AG04450 (cell line): ENCODE data around the gene VAV3. TPM values are rescaled to one million over a fixed set of nuclear protein-coding genes. Genes with fewer than 3 reads are reported as not detected.

Source experiments
- CTCF ChIA-PET: fragments of 300-600, 350-600 bp; formaldehyde crosslinking; extraction: SDS; loops from one replicate; lab custom pipeline; 2022; ENCODE audit warnings: antibody characterized with exemption, inconsistent platforms; lab: Charles Lee
- POLR2A ChIA-PET: fragments of 350-600 bp; formaldehyde crosslinking; extraction: SDS; loops from one replicate; lab custom pipeline; 2021; ENCODE audit warnings: antibody characterized with exemption, inconsistent platforms; lab: Yijun Ruan, JAX
- DNase-seq: peaks from one replicate; pipeline ENCODE4 v3.0.0-alpha.2; 2011; ENCODE audit warnings: low read depth, low spot score
- H3K27ac ChIP-seq: one replicate; pipeline ENCODE4 v1.5.1; 2012; ENCODE audit warnings: low read depth, low read length, control low read depth
- H3K27me3 ChIP-seq: one replicate; pipeline ENCODE4 v1.6.0; 2012; ENCODE audit warnings: low read length; ENCODE audit not compliant: control insufficient read depth, insufficient read depth
- H3K4me3 ChIP-seq: 2 replicates; pipeline ENCODE4 v1.5.1; 2011; ENCODE audit warnings: mild to moderate bottlenecking, low read depth, low read length, control low read depth
- H3K9me3 ChIP-seq: 2 replicates; pipeline ENCODE4 v1.5.1; 2012; ENCODE audit warnings: low read length; ENCODE audit not compliant: control insufficient read depth, insufficient read depth
- CTCF ChIP-seq: IDR thresholded peaks from 2 replicates; pipeline ENCODE4 v1.5.1; 2011; ENCODE audit warnings: low read depth, low read length, control low read depth, inconsistent platforms
- polyA plus RNA-seq: library from polyadenylated mRNA; depleted of rRNA; stranded (reverse); fragments of >200 nt; gene quantifications from 2 replicates; pipeline ENCODE4 v1.2.3, GENCODE V29; 2011

VAV3 gene
- polyA plus RNA-seq, 1 experiment = 0.02 TPM

GRCh38 chr1:107870696-107871095 is 94.3 kb downstream of the VAV3 start:
- ChIA-PET CTCF (no interaction called here), POLR2A (no interaction called here)
- H3K27ac ChIP-seq = no peak overlapping the region
- no peaks in the 10 kb centered on the region for H3K27me3 ChIP-seq
- no peaks in the 10 kb centered on the region for H3K9me3 ChIP-seq
- H3K4me3 ChIP-seq = no peak overlapping the region
- no peak for DNase-seq
- no peak for TF ChIP-seq CTCF

DNA sequence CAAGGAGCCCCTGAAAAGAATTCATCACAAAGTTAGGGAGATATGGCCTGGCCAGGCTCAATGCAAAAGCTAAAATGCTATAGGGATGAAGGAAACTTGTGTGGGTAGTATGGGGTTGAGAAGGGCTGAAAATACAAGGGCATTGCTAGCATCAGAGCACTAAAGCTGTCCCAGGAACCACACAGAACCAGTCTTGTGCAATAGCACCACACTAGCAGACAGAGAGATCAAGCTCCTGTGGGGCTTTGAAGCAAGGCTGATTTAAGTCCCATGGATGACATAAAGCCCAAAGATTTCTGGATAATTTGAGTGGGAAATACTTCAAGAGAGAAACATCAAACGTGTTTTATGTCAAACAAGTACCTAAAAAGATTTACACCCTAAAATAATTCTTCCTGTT is 97.1 kb downstream of the VAV3 start:
- DNase-seq = no peak
- Histone ChIP-seq H3K4me3 (no peak overlapping the region), H3K27ac (no peak overlapping the region), H3K9me3 (no peaks in the 10 kb centered on the region), H3K27me3 (no peaks in the 10 kb centered on the region)
- CTCF ChIA-PET = no interaction called here
- POLR2A ChIA-PET = no interaction called here
- TF ChIP-seq CTCF = no peak

GRCh38 chr1:107867422-107867821 is 97.6 kb downstream of the VAV3 start:
- Histone ChIP-seq H3K9me3 (no peaks in the 10 kb centered on the region), H3K27me3 (no peaks in the 10 kb centered on the region), H3K4me3 (no peak overlapping the region), H3K27ac (no peak overlapping the region)
- ChIA-PET POLR2A (no interaction called here), CTCF (no interaction called here)
- TF ChIP-seq CTCF = no peak
- DNase-seq = no peak

GRCh38 chr1:107866870-107867269 is 98.1 kb downstream of the VAV3 start:
- ChIA-PET CTCF (interaction anchor here (0.7 kb wide), 1 partner anchor 71 kb away, joined by 3 read pairs; no protein-coding TSS in a partner anchor), POLR2A (no interaction called here)
- Histone ChIP-seq H3K9me3 (no peaks in the 10 kb centered on the region), H3K27ac (no peak overlapping the region), H3K27me3 (no peaks in the 10 kb centered on the region), H3K4me3 (no peak overlapping the region)
- no peak for TF ChIP-seq CTCF
- DNase-seq = no peak

- no peaks in the 10 kb centered on the region for H3K9me3 ChIP-seq
- no peak overlapping the region for H3K4me3 ChIP-seq
- H3K27me3 ChIP-seq = no peaks in the 10 kb centered on the region
- ChIA-PET POLR2A (no interaction called here), CTCF (no interaction called here)
- no peak for DNase-seq
- H3K27ac ChIP-seq = no peak overlapping the region
- TF ChIP-seq CTCF = no peak
These were observed 99.4 kb downstream of the VAV3 start for GRCh38 chr1:107865627-107866026.
